Measurements from ENCODE around the gene FER1L5. TPM values are rescaled to one million over a fixed set of nuclear protein-coding genes. Genes with fewer than 3 reads are reported as not detected.

The FER1L5 gene
- total RNA-seq, 2 experiments from 2014 or later: not detected

GRCh38 chr2:96689431-96689991, 46.9 kb downstream of the FER1L5 start:
- H3K27me3 Mint-ChIP-seq: no peaks in the 10 kb centered on the region
- no peaks in the 10 kb centered on the region for H3K4me1 Mint-ChIP-seq
- DNase-seq (no peak), ATAC-seq (no peak)
- H3K27ac Mint-ChIP-seq: no peak overlapping the region
- no peak overlapping the region for H3K4me3 Mint-ChIP-seq
- CTCF ChIA-PET: no interaction called here
- H3K9me3 Mint-ChIP-seq (ENCODE audit: low read depth): no peaks in the 10 kb centered on the region
- no peaks in the 10 kb centered on the region for H3K36me3 Mint-ChIP-seq

DNA sequence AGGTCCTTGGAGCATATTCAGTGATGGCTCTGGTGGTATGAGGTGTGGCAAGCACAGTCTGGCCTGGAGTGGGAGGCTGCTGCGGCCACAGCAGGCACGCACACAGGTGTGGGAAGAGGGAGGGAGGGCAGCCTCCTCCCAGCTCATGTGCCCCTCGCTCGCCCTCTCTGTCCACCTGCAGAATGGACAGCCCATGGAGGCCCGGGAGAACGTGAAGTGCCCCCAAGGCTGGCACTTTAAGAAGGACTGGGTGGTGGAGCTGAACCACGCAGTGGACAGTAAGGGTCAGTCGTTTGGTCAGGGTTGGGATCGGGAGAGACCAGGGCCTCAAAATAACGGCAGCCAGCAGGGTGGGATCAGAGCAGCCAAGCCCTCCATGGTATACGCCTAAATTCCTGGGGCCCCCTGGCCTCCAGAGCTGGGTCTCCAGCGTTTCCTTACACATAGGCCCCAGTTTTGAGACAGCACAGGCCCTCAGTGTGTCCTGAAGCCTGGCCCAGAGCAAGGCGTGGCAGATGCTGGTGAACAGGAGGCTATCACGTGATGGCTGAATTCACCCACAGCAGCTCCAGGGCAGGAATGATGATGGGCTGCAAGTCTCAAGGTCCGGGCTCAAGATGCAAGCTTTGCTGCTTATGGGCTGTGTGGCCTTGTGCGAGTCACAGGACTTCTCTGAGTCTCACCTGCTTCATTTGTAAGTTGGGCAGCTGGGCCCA, 47.9 kb downstream of the FER1L5 start:
- ATAC-seq: no peak
- no peak overlapping the region for H3K4me3 Mint-ChIP-seq
- no peaks in the 10 kb centered on the region for H3K36me3 Mint-ChIP-seq
- no peak overlapping the region for H3K27ac Mint-ChIP-seq
- CTCF ChIA-PET: interaction anchor here (1.4 kb wide), 1 partner anchor 70 kb away, joined by 3 read pairs; the partner anchor contains the start of gene CNNM4
- no peaks in the 10 kb centered on the region for H3K9me3 Mint-ChIP-seq (ENCODE audit: low read depth)
- no peaks in the 10 kb centered on the region for H3K4me1 Mint-ChIP-seq
- H3K27me3 Mint-ChIP-seq: no peaks in the 10 kb centered on the region
- DNase-seq: no peak

DNA sequence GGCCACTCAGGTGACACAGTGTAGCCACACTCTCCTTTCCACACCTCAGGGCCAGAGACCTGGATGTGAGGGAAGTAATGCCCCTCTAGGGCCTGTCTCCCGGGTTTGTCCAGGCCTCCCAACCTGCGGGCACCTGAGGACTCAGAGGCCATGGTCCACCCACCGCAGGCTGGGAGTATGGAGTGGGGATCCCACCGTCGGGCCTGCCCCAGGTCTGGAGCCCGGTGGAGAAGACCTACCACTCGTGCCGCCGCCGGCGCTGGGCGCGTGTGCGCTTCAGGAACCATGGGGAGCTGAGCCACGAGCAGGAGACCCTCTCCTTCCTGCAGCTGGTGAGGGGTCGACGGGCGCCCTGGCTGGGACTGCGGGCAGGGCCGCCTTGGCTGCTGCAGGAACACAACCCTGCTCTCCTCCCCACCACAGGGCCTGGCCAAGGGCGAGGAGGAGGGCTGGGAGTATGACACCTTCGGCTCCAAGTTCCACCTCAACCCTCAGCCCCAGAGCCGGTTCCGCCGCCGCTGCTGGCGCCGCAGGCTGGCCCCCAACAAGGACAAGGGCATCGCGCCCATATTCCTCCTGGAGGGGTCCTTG, 48.6 kb downstream of the FER1L5 start:
- Mint-ChIP-seq H3K9me3 (ENCODE audit: low read depth) (no peaks in the 10 kb centered on the region), H3K4me1 (no peaks in the 10 kb centered on the region), H3K4me3 (no peak overlapping the region), H3K36me3 (no peaks in the 10 kb centered on the region), H3K27ac (no peak overlapping the region), H3K27me3 (no peaks in the 10 kb centered on the region)
- DNase-seq (no peak), ATAC-seq (no peak)
- CTCF ChIA-PET: interaction anchor here (1.4 kb wide), 1 partner anchor 70 kb away, joined by 3 read pairs; the partner anchor contains the start of gene CNNM4

GRCh38 chr2:96692094-96692971, 49.8 kb downstream of the FER1L5 start:
- CTCF ChIA-PET: interaction anchor here (1.7 kb wide), 1 partner anchor 9 kb away, joined by 3 read pairs; no protein-coding TSS in a partner anchor
- ATAC-seq (no peak), DNase-seq (no peak)
- Mint-ChIP-seq H3K9me3 (ENCODE audit: low read depth) (no peaks in the 10 kb centered on the region), H3K4me3 (no peak overlapping the region), H3K4me1 (no peaks in the 10 kb centered on the region), H3K36me3 (no peaks in the 10 kb centered on the region), H3K27ac (no peak overlapping the region), H3K27me3 (no peaks in the 10 kb centered on the region)

DNA sequence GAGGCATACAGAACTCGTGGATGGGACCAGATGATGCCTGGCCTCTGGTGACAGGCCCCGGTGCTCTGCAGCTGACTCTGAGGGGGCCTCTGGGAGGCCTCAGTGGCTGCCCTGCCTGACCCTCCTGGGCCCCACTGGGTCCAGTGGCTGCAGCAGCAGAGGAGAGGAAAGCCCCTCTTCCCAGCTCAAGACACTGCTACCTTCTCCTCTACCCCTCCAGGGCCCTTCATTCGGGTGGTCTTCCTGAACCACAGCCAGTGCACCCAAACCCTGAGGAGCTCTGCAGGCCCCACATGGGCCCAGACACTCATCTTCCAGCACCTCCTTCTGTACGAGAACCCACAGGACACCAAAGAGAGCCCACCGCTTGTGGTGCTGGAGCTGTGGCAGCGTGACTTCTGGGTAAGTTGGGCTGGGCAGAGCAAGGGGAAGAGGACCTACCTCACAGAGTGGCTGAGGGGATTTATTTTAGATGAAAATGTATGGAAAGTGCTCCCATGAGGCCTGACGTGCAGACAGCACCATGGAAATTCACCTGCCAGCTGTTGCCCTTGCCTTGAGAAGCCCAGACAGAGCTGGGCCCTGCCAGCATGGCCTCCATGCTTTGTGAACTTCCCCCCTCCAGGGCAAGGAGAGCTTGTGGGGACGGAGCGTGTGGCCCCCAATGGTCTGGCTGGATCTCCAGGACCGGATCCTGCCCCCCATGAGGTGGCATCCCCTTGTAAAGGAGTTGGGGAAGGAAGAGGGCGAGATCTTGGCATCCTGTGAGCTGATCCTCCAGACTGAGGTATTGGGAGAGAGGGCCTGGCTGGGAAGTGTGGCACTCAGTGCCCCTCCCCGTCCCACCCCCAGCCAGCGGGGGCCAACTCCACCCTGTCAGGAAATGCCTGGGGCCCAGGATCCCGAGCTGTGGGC, 51.0 kb downstream of the FER1L5 start:
- Mint-ChIP-seq H3K4me3 (no peak overlapping the region), H3K27me3 (no peaks in the 10 kb centered on the region), H3K9me3 (ENCODE audit: low read depth) (no peaks in the 10 kb centered on the region), H3K27ac (no peak overlapping the region), H3K4me1 (no peaks in the 10 kb centered on the region), H3K36me3 (no peaks in the 10 kb centered on the region)
- DNase-seq (no peak), ATAC-seq (no peak)
- CTCF ChIA-PET: interaction anchor here (1.7 kb wide), 1 partner anchor 8 kb away, joined by 3 read pairs; no protein-coding TSS in a partner anchor

DNA sequence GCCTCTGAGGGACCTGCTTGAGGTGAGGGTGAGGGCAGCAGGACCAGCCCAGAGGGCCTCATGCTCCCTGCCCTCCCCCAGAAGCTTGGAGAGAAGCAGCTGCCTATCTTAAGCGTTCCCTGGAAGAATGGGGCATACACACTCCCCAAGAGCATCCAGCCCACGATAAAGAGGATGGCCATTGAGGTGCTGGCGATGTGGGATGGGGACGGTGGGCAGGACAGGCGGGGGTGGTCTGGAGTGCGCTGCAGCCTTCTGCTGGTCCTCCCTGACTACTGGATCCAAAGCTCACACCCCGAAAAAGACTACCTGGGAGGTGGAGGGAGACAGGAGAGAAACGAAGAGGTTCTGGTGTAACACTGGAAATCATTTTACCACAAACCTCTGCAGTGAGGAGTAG, 51.7 kb downstream of the FER1L5 start:
- Mint-ChIP-seq H3K36me3 (no peaks in the 10 kb centered on the region), H3K4me1 (no peaks in the 10 kb centered on the region), H3K9me3 (ENCODE audit: low read depth) (no peaks in the 10 kb centered on the region), H3K27ac (no peak overlapping the region), H3K27me3 (no peaks in the 10 kb centered on the region), H3K4me3 (no peak overlapping the region)
- no peak for ATAC-seq
- CTCF ChIA-PET: no interaction called here
- DNase-seq: no peak

GRCh38 chr2:96694816-96695455, 52.4 kb downstream of the FER1L5 start:
- DNase-seq (no peak), ATAC-seq (no peak)
- H3K4me3 Mint-ChIP-seq: no peak overlapping the region
- no peaks in the 10 kb centered on the region for H3K27me3 Mint-ChIP-seq
- H3K36me3 Mint-ChIP-seq: no peaks in the 10 kb centered on the region
- no peak overlapping the region for H3K27ac Mint-ChIP-seq
- H3K9me3 Mint-ChIP-seq (ENCODE audit: low read depth): no peaks in the 10 kb centered on the region
- H3K4me1 Mint-ChIP-seq: no peaks in the 10 kb centered on the region
- CTCF ChIA-PET: no interaction called here

DNA sequence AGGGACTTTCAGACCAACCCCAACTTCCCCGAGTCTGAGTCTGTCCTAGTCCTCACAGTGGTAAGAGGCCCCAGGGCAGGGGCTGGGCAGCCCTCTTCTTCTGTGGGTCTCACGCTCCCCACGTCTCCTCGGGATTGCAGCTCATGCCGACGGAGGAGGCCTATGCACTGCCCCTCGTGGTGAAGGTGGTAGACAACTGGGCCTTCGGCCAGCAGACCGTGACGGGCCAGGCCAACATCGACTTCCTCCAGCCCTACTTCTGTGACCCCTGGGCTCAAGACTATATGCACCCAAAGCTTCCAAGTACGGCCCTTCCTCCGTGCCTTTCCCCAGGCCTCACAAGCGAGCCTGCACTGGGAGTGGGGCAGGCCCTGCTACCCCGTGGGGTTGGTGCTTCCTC, 53.0 kb downstream of the FER1L5 start:
- DNase-seq (no peak), ATAC-seq (no peak)
- H3K4me3 Mint-ChIP-seq: no peak overlapping the region
- no peaks in the 10 kb centered on the region for H3K9me3 Mint-ChIP-seq (ENCODE audit: low read depth)
- no peaks in the 10 kb centered on the region for H3K27me3 Mint-ChIP-seq
- H3K27ac Mint-ChIP-seq: no peak overlapping the region
- no peaks in the 10 kb centered on the region for H3K36me3 Mint-ChIP-seq
- CTCF ChIA-PET: no interaction called here
- no peaks in the 10 kb centered on the region for H3K4me1 Mint-ChIP-seq

- no peaks in the 10 kb centered on the region for H3K27me3 Mint-ChIP-seq
- CTCF ChIA-PET: no interaction called here
- DNase-seq (no peak), ATAC-seq (no peak)
- no peak overlapping the region for H3K27ac Mint-ChIP-seq
- no peak overlapping the region for H3K4me3 Mint-ChIP-seq
- H3K4me1 Mint-ChIP-seq: no peaks in the 10 kb centered on the region
- no peaks in the 10 kb centered on the region for H3K9me3 Mint-ChIP-seq (ENCODE audit: low read depth)
- no peaks in the 10 kb centered on the region for H3K36me3 Mint-ChIP-seq
Observed at GRCh38 chr2:96697476-96697875, 54.9 kb downstream of the FER1L5 start.

DNA sequence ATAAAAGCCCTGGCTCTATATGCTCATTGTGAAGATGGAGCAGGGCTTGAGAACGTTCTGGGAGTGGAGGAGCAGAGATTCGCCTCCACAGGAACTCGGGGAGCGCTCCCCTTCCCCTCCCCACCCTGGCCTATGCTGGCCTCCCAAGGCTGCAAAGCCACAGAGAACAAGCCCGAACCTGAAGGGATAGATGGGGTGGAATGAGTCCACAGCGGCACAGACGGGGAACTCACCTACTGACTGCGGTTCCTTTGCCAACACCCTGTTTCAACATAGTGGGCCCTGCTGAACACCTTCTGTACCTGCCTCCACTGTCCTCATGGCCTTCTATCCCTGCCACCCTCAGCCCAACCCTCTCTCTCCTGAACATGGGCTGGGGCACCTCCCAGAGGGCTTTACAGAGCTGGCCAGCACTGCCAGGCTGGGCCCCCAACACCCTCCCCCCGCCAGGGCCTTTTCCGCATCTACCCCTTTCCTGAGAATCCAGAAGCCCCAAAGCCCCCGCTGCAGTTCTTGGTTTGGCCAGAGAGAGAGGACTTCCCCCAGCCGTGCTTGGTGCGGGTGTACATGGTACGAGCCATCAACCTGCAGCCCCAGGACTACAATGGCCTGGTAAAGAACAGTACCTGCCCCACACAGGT, 55.8 kb downstream of the FER1L5 start:
- no peak overlapping the region for H3K4me3 Mint-ChIP-seq
- no peaks in the 10 kb centered on the region for H3K36me3 Mint-ChIP-seq
- no peak overlapping the region for H3K27ac Mint-ChIP-seq
- no peaks in the 10 kb centered on the region for H3K27me3 Mint-ChIP-seq
- no peaks in the 10 kb centered on the region for H3K9me3 Mint-ChIP-seq (ENCODE audit: low read depth)
- CTCF ChIA-PET: no interaction called here
- ATAC-seq (no peak), DNase-seq (no peak)
- H3K4me1 Mint-ChIP-seq: no peaks in the 10 kb centered on the region

DNA sequence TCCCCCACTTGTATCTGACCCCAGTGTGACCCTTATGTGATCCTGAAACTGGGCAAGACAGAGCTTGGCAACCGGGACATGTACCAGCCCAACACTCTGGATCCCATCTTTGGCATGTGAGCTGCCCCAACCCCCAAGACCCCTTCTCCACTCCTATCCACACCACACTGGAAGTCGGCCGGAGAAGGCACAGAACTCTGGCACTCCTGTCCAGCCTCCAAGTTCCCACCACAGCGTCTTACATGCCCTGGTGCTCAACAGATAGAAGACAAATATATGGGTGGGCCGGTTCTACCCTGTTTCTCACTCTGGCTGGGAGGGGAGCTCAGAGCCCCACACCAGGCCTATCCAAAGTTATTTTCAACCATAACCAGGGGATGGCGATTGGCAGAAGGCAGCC, 56.5 kb downstream of the FER1L5 start:
- Mint-ChIP-seq H3K27me3 (no peaks in the 10 kb centered on the region), H3K9me3 (ENCODE audit: low read depth) (no peaks in the 10 kb centered on the region), H3K4me1 (no peaks in the 10 kb centered on the region), H3K27ac (no peak overlapping the region), H3K36me3 (no peaks in the 10 kb centered on the region), H3K4me3 (no peak overlapping the region)
- ATAC-seq (no peak), DNase-seq (no peak)
- CTCF ChIA-PET: no interaction called here

DNA sequence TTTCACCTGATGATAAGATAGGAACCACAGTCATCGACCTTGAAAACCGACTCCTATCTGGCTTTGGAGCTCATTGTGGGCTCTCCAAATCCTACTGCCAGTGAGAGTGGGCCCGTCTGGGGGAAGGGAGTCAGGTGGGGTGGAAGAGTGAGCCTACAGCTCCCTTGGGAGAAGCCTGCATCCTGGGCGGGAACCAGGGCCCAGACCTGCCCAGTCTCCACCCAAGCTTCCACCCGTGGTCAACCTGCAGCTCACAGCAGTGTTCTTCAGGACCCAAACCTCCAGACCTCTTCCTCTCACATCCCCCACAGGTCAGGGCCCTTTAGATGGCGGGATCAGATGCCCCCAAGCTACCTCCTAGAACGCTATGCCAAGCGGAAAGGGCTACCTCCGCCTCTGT, 57.1 kb downstream of the FER1L5 start:
- no peak overlapping the region for H3K4me3 Mint-ChIP-seq
- CTCF ChIA-PET: no interaction called here
- no peaks in the 10 kb centered on the region for H3K9me3 Mint-ChIP-seq (ENCODE audit: low read depth)
- ATAC-seq (no peak), DNase-seq (no peak)
- H3K27me3 Mint-ChIP-seq: no peaks in the 10 kb centered on the region
- no peaks in the 10 kb centered on the region for H3K4me1 Mint-ChIP-seq
- H3K27ac Mint-ChIP-seq: no peak overlapping the region
- no peaks in the 10 kb centered on the region for H3K36me3 Mint-ChIP-seq

All from activated CD8-positive, alpha-beta memory T cell treated with anti-CD3 and anti-CD28 coated beads, Interleukin-2, amount 10 ng/mL, durations not matched to agents 7 days and 5 days (primary cell).